WI38 (cell line): ENCODE measurements around the gene CD300H.

Experiments
- H3K4me3 ChIP-seq: 2 replicates; pipeline ENCODE4 v1.5.1; 2011; ENCODE audit warnings: low read depth, mild to moderate bottlenecking, control low read depth, low read length
- TF ChIP-seq, protein P1 (sequence below): IDR thresholded peaks from 2 replicates; pipeline ENCODE4 v1.5.1; 2012; ENCODE audit warnings: low read depth, mild to moderate bottlenecking, control low read depth, low read length

The CD300H gene

DNA sequence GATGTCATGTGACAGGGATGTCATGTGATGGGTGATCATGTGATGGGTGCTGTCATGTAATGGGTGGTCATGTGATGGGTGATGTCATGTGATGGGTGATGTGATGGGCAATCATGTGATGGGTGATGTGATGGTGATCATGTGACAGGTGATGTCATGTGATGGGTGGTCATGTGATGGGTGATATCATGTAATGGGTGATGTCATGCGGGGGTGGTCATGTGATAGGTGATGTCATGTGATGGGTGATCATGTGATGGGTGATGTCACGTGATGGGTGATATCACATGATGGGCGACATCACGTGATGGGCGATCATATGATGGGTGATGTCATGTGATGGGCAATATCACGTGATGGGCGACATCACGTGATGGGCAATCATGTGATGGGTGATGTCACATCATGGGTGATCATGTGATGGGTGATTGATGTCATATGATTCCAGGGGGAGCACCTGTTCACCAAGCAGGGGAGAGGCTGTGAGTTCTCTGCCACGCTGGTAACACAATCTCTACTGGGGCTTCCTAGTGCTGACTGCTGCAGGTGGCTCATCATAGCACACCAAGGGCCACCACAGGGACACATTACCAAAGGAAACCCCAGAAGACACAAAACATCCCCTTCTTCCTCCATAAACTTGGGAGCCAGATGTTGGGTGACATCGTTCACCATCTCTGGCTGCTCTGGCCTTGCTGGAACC, 52.5 kb downstream of the CD300H start:
- TF ChIP-seq, protein P1, sequence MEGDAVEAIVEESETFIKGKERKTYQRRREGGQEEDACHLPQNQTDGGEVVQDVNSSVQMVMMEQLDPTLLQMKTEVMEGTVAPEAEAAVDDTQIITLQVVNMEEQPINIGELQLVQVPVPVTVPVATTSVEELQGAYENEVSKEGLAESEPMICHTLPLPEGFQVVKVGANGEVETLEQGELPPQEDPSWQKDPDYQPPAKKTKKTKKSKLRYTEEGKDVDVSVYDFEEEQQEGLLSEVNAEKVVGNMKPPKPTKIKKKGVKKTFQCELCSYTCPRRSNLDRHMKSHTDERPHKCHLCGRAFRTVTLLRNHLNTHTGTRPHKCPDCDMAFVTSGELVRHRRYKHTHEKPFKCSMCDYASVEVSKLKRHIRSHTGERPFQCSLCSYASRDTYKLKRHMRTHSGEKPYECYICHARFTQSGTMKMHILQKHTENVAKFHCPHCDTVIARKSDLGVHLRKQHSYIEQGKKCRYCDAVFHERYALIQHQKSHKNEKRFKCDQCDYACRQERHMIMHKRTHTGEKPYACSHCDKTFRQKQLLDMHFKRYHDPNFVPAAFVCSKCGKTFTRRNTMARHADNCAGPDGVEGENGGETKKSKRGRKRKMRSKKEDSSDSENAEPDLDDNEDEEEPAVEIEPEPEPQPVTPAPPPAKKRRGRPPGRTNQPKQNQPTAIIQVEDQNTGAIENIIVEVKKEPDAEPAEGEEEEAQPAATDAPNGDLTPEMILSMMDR: no peak
- no peak overlapping the region for H3K4me3 ChIP-seq

DNA sequence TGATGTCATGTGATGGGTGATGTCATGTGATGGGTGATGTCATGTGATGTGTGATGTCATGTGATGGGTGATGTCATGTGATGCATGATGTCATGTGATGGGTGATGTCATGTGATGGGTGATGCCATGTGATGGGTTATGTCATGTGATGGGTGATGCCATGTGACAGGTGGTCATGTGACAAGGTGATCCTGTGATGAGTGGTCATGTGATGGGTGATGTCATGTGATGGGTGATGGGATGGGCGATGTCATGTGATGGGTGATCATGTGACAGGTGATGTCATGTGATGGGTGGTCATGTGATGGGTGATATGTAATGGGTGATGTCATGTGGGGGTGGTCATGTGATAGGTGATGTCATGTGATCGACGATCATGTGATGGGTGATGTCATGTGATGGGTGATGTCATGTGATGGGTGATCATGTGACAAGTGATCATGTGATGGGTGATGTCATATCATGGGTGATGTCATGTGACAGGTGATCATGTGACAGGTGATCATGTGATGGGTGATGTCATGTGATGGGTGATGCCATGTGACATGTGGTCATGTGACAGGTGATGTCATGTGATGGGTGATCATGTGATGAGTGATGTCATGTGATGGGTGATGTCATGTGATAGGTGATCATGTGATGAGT, 53.2 kb downstream of the CD300H start:
- TF ChIP-seq, protein P1: no peak
- no peak overlapping the region for H3K4me3 ChIP-seq

DNA sequence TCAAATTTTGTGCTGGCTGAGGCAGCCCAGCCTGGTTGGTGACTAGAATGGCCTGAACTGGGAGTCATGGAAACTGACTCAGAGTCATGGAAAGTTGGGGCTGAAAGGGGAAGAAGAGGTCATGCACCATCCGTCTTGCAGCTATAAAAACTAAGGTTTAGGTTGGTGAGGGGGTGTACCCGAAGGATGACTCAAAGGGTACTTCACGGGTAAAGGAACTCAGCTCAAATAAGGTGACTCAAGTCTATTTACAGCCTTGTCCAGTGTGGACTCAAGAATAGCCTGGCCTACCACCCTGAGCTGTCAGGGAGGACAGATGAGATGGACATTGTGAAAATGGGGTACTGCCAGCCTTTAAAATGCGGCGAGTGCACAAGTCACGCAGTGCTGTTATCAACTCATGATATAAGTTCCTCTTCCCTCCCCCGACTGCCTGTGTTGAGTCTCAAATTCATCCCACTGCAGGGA, 54.7 kb downstream of the CD300H start:
- H3K4me3 ChIP-seq: no peak overlapping the region
- TF ChIP-seq, protein P1: no peak

DNA sequence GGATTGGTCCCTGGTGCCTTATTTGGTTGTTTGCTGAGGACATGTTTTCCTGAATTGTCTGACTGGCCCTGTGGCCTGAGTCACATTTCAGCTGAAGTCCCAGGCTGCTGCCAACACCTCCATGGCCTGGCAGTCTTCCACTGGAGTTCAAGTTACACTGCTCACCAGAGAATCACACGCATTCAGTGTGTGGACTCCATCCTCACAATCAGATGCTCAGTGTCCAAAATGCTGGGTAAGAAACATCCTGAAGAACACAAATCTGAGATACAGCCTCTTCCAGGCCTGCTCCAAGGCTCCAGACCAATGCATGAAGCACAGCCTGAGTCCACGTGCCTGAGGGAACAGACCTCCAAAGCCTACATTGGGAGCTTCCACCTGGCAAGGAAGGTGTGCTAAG, 55.3 kb downstream of the CD300H start:
- TF ChIP-seq, protein P1: no peak
- no peak overlapping the region for H3K4me3 ChIP-seq
